GM21526 (cell line): ENCODE measurements around the gene USP26.
"Not testable (repeated sequence)": the region's sequence is repeated elsewhere in the genome, so short reads cannot be mapped to it uniquely, and the experiment has no call there.

Source experiments
- ATAC-seq: cut with Tn5 transposase; IDR thresholded peaks from one replicate; pipeline ENCODE4 v1.9.1; 2021; ENCODE audit warnings: moderate library complexity; ENCODE audit not compliant: unreplicated experiment, low FRiP score

The USP26 gene

DNA sequence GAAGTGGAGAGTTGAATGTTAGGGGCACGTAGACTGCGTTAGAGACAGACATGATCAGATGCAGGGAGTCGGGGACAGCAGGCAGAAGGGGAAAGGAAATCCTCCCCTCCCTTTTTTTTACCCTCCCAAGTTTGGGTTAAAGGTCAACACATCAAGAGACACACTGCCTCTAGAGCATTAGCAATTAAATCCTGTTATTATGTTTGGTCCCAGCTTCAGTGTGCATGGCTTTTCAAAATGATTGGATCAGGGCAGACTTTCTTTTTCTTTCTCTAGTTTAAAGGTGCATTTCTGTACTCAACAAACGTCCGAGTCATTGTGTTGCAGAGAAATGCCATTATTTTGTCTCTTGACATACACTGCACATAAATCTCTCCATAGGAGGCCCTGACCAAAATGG, 63.9 kb downstream of the USP26 start:
- ATAC-seq, result no peak

DNA sequence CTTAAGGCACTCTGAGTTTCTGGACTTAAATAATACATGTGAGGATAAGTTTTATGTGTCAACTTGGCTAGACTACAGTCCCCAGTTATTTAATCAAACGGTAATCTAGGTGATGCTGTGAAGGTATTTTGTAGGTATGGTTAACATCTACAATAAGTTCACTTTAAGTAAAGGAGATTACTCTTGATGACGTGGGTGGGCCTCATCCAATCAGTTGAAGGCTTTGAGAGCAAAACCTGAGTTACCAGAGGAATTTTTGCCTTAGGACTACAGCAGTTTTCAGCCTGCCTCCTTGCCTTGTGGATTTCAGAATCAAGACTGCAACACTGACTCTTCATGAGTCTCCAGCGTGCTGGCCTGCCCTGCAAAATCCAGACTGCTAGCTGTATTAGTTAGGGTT, 78.7 kb downstream of the USP26 start:
- ATAC-seq, result no peak

DNA sequence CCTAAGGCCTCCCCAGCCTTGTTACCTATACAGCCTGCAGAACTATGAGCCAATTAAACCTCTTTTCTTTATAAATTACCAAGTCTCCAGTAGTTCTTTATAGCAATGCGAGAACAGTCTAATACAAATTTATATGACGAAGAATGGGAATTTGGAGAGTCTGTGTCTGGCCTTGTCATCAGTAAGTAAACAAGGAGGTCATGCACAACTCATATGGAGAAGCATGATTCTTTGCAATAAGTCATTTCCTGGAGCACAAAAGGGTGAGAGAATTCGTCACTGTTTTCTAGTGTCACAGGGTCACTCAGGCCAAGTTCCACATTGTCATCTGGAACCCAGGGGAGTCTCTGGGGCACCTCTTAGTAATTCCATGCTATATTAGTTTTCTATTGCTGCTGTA, 89.5 kb downstream of the USP26 start:
- no peak for ATAC-seq

DNA sequence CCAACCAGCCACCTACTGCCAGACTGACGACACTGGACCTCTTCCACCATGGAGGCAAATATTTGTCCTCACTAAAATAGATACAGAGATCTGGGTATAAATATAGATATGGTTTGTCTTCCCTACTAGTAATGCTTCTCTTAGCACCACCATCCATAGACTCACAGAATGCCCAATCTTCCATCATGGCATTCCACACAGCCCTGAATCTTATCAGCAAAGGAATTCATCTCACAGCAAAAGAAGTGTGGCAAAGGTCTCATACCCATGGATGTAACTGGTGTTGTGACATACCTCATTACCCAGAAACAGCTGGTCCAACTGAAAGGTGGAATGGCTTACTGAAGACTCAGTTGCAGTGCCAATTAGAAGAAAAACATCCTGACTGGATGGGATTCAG, 91.3 kb downstream of the USP26 start:
- ATAC-seq, result no peak

DNA sequence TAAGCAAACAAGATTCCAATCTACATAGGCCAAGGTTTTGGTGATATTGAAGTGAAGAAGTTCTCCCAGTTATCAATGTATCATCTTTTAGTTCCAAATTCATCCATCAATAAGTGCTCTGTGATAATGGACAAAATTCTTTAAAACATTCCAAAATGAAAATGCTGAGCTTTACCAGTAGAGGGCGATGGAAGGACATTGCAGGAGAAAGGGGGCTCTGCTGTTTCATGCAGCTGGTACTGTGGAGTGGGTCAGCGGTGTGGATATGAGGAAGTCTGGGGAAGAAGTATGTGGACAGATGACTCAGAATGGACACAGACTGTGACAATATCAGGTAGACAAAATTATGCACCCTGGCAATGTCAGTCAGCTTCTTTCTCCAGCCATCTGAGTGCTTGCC, 91.9 kb downstream of the USP26 start:
- no peak for ATAC-seq

DNA sequence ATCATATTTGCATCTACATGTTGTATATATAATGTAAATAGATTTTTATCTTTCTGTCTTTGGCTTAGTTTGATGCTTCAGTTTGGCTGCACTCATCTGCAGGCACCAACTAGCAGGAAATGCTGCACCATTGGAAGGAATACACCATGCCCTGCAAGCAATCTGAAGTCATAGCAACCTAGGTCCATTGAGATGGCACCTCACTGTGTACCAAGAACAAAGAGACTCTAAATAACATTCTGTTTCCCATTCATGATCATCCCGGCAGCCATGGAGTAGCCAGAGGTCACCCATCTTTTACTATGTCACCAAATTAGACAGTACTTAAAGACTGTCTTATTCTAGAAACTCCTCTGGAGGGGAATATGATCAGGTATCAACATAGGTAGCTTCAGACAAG, 97.7 kb downstream of the USP26 start:
- no peak for ATAC-seq

DNA sequence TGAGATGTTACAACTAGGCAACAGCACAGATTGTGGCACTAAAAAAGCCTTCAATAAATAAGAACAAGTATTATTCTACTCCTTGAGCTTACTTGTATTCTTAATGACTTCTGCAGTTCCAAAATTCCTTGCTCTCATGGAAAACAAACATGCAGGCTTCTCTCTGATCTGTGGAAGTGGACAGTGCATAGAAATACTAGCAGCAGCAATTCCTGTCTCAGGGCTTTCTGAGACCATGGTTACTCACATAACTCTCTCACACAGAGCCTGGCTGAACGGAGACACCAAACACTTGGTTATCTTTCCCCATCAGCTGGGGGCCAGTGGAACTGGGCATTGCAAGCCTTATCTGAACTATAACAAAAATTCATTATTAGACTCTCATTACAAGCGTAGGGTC, 106.1 kb downstream of the USP26 start:
- ATAC-seq, result no peak

DNA sequence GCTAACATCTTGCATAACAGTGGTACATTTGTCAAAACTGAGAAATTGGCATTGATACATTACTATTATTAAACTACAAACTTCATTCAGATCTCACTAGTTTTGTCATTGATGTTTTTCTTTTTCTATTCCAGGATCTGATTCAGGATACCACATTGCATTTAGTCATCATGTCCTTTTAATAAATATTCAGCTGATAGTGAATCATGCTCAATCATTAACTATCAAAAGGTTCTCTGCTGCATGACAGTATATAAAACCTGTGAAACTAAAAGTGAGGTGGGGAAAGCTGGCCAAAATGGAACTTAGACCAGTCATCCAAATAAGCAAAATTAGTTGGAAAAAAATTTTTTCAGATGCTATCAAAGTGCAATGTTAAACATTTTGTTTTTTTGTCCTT, 110.4 kb downstream of the USP26 start:
- no peak for ATAC-seq

DNA sequence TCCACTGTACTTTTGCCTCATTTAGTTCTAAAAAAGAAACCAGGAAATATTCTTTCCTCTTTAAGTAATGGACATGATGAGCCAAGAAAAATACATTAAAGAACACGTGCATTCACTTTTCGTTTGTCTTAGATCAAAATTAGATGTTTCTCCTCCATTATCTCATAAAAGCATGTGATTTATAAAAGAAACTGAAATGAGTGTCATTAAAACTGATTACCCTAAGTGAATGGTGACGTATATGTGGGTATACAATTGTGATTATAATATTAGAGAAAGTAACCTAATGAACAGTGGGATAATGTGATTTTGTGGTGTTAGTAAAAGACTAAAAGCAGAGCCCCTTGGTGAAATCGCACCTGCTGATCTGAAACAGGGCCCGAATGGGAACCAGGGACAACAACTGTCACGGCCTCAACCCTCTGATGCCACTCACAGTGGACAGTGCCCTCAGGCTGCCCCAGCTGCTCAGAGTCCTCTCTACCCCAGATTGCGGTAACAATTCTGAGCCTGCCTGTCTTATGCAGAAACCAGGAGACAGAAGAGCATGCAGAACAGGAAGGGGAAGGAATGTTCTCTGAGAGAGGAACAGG, 112.8 kb downstream of the USP26 start:
- no peak for ATAC-seq

DNA sequence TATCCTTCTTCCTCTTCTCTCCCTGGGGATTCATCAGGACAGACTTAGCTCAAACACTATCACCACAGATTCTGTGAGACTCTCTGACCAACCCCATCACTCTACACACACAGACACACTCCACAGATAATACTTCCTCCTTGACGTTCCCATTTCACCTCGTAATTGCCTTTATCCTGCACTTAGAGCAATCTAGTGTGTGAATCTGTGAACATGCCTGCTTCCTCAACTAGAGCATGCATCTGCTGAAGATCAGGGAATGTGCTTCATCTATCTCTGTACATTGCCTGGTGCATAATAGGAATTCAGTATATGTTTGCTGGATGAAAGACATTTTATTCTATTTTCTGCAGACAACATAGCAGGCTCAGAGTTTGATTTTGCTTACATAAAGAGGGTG, 113.4 kb downstream of the USP26 start:
- ATAC-seq, result no peak

DNA sequence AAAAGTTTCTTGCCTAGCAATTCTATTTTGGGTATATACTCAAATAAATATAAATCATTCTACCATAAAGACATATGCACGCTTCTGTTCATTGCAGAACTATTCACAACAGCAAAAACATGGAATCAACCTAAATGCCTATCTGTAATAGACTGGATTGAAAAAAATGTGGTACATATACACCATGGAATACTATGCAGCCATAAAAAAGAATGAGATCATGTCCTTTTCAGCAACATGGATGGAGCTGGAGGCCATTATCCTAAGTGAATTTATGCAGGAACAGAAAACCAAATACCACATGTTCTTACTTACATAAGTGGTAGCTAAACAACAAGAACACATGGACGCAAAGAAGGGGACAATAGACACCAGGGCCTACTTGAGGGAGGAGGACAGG, 116.9 kb downstream of the USP26 start:
- ATAC-seq, result not testable (repeated sequence)
